Trophoblast cell (in vitro differentiated cells and primary cell): ENCODE results near the gene SIRPD.

Source experiments
- DNase-seq, 2 donors: peaks; one replicate each; pipeline ENCODE4 v3.0.0-alpha.2; 2016
- H2AFZ ChIP-seq: 2 replicates; pipeline ENCODE4 v1.6.1; 2013; ENCODE audit warnings: low read length, moderate library complexity, mild to moderate bottlenecking; ENCODE audit not compliant: insufficient read depth, poor library complexity
- H2AK5ac ChIP-seq: 2 replicates; pipeline ENCODE4 v1.6.1; 2013; ENCODE audit warnings: mild to moderate bottlenecking, low read length
- H2BK120ac ChIP-seq: 2 replicates; pipeline ENCODE4 v1.6.1; 2013; ENCODE audit warnings: low read length, mild to moderate bottlenecking, moderate library complexity; ENCODE audit not compliant: insufficient read depth, poor library complexity
- H2BK12ac ChIP-seq: 2 replicates; pipeline ENCODE4 v1.6.1; 2013; ENCODE audit warnings: mild to moderate bottlenecking, low read length, moderate library complexity
- H2BK5ac ChIP-seq: 2 replicates; pipeline ENCODE4 v1.6.1; 2013; ENCODE audit warnings: low read length, low read depth, moderate library complexity, mild to moderate bottlenecking; ENCODE audit not compliant: poor library complexity
- H3K14ac ChIP-seq: 2 replicates; pipeline ENCODE4 v1.6.1; 2013; ENCODE audit warnings: mild to moderate bottlenecking, low read length
- H3K18ac ChIP-seq: 2 replicates; pipeline ENCODE4 v1.6.1; 2013; ENCODE audit warnings: mild to moderate bottlenecking, low read length
- H3K23ac ChIP-seq: 2 replicates; pipeline ENCODE4 v1.6.1; 2013; ENCODE audit warnings: low read length
- H3K27ac ChIP-seq: 2 replicates; pipeline ENCODE4 v1.5.1; 2013; ENCODE audit warnings: low read depth, mild to moderate bottlenecking, inconsistent platforms, low read length, moderate library complexity
- H3K27me3 ChIP-seq: 2 replicates; pipeline ENCODE4 v1.6.1; 2013; ENCODE audit warnings: inconsistent platforms, mild to moderate bottlenecking, low read length, moderate library complexity; ENCODE audit not compliant: insufficient read depth
- H3K36me3 ChIP-seq, 2 experiments: 1 replicate in 1 of 2; 2 replicates in 1 of 2; pipeline ENCODE4 v1.6.1; 2013; ENCODE audit warnings: low read length in 2 of 2, mild to moderate bottlenecking in 2 of 2, moderate library complexity in 1 of 2; ENCODE audit not compliant: insufficient read depth in 2 of 2, control insufficient read depth in 1 of 2
- H3K4ac ChIP-seq: 2 replicates; pipeline ENCODE4 v1.6.1; 2013; ENCODE audit warnings: low read depth, mild to moderate bottlenecking, low read length, moderate library complexity
- H3K4me1 ChIP-seq, 2 experiments: 1 replicate in 1 of 2; 2 replicates in 1 of 2; pipeline ENCODE4 v1.6.1; 2013; ENCODE audit warnings: low read length in 2 of 2, mild to moderate bottlenecking in 2 of 2, moderate library complexity in 1 of 2; ENCODE audit not compliant: insufficient read depth in 2 of 2, control insufficient read depth in 1 of 2
- H3K4me2 ChIP-seq: 2 replicates; pipeline ENCODE4 v1.6.1; 2013; ENCODE audit warnings: inconsistent platforms, mild to moderate bottlenecking, low read length, moderate library complexity
- H3K4me3 ChIP-seq: 2 replicates; pipeline ENCODE4 v1.5.1; 2013; ENCODE audit warnings: mild to moderate bottlenecking, low read depth, low read length, inconsistent platforms
- H3K79me1 ChIP-seq: one replicate; pipeline ENCODE4 v1.6.1; 2013; ENCODE audit warnings: low read length
- H3K79me2 ChIP-seq: 2 replicates; pipeline ENCODE4 v1.6.1; 2013; ENCODE audit warnings: low read length, mild to moderate bottlenecking; ENCODE audit not compliant: control insufficient read depth, insufficient read depth, poor library complexity
- H3K9ac ChIP-seq: 2 replicates; pipeline ENCODE4 v1.6.1; 2013; ENCODE audit warnings: mild to moderate bottlenecking, low read length
- H3K9me3 ChIP-seq: 2 replicates; pipeline ENCODE4 v1.6.1; 2013; ENCODE audit warnings: low read depth, mild to moderate bottlenecking, control low read depth, inconsistent platforms, low read length; ENCODE audit not compliant: insufficient read depth
- H4K12ac ChIP-seq: 2 replicates; pipeline ENCODE4 v1.6.1; 2013; ENCODE audit warnings: low read depth, mild to moderate bottlenecking, low read length, moderate library complexity
- H4K8ac ChIP-seq: 2 replicates; pipeline ENCODE4 v1.6.1; 2013; ENCODE audit warnings: low read depth, mild to moderate bottlenecking, low read length, moderate library complexity
- H4K91ac ChIP-seq: one replicate; pipeline ENCODE4 v1.6.1; 2013; ENCODE audit warnings: low read depth, mild to moderate bottlenecking, low read length, moderate library complexity
- WGBS: extraction: QIAGEN DNeasy Blood & Tissue Kit; methylation state at CpG from one replicate; pipeline ENCODE4 v1.1.7; 2013; ENCODE audit warnings: missing lambda C conversion rate; ENCODE audit not compliant: insufficient read length, insufficient coverage; ENCODE audit errors: extremely low coverage; 5-methylcytosine and 5-hydroxymethylcytosine counted together

The SIRPD gene

GRCh38 chr20:1493536-1493935 lies 64.0 kb downstream of the SIRPD start:
- no peak overlapping the region for H3K14ac ChIP-seq
- H2AK5ac ChIP-seq: no peak overlapping the region
- H3K9ac ChIP-seq: no peak overlapping the region
- H3K4me3 ChIP-seq: no peak overlapping the region
- no peak overlapping the region for H4K91ac ChIP-seq
- WGBS: no CpG with 5 or more reads among the region's 1 CpG
- no peaks in the 10 kb centered on the region for H3K36me3 ChIP-seq
- no peaks in the 10 kb centered on the region for H3K79me2 ChIP-seq
- H2BK12ac ChIP-seq: no peak overlapping the region
- H3K4ac ChIP-seq: no peak overlapping the region
- DNase-seq: no peak
- H3K4me1 ChIP-seq: no peaks in the 10 kb centered on the region
- H2BK5ac ChIP-seq: no peak overlapping the region
- H2AFZ ChIP-seq: no peak overlapping the region
- no peaks in the 10 kb centered on the region for H3K9me3 ChIP-seq
- H4K12ac ChIP-seq: no peak overlapping the region
- no peak overlapping the region for H3K4me2 ChIP-seq
- H3K79me1 ChIP-seq: no peaks in the 10 kb centered on the region
- no peak overlapping the region for H3K23ac ChIP-seq
- no peak overlapping the region for H3K27ac ChIP-seq
- H3K18ac ChIP-seq: no peak overlapping the region
- H3K27me3 ChIP-seq: no peaks in the 10 kb centered on the region
- no peak overlapping the region for H2BK120ac ChIP-seq
- H4K8ac ChIP-seq: no peak overlapping the region

GRCh38 chr20:1491860-1492642 lies 65.5 kb downstream of the SIRPD start:
- no peak overlapping the region for H3K4ac ChIP-seq
- H3K79me1 ChIP-seq: no peaks in the 10 kb centered on the region
- H3K14ac ChIP-seq: no peak overlapping the region
- no peaks in the 10 kb centered on the region for H3K4me1 ChIP-seq
- H3K18ac ChIP-seq: no peak overlapping the region
- H3K23ac ChIP-seq: peak overlapping the region; percentile 62
- H3K4me3 ChIP-seq: no peak overlapping the region
- H2BK5ac ChIP-seq: no peak overlapping the region
- no peaks in the 10 kb centered on the region for H3K36me3 ChIP-seq
- no peak overlapping the region for H3K9ac ChIP-seq
- no peak for DNase-seq
- H3K79me2 ChIP-seq: no peaks in the 10 kb centered on the region
- H3K27ac ChIP-seq: no peak overlapping the region
- no peak overlapping the region for H4K91ac ChIP-seq
- no peaks in the 10 kb centered on the region for H3K9me3 ChIP-seq
- H4K8ac ChIP-seq: no peak overlapping the region
- no peak overlapping the region for H2BK12ac ChIP-seq
- no peak overlapping the region for H2BK120ac ChIP-seq
- WGBS: no CpG with 5 or more reads among the region's 2 CpGs
- H3K27me3 ChIP-seq: no peaks in the 10 kb centered on the region
- no peak overlapping the region for H2AFZ ChIP-seq
- no peak overlapping the region for H4K12ac ChIP-seq
- H2AK5ac ChIP-seq: no peak overlapping the region
- H3K4me2 ChIP-seq: no peak overlapping the region

GRCh38 chr20:1491281-1491840 lies 66.1 kb downstream of the SIRPD start, which contains the start of gene SIRPB2:
TSS of gene SIRPB2 (minus strand) at chr20:1491420. CDS start at chr20:1491359, 61 bp downstream.
- DNase-seq: peak in 1 of 2 donors; percentile 36
- Histone ChIP-seq H3K79me1 (no peaks in the 10 kb centered on the region), H4K91ac (no peak within 1 kb of the TSS), H3K4me1 (no peaks in the 10 kb centered on the region), H3K36me3 (no peaks in the 10 kb centered on the region), H2BK120ac (no peak within 1 kb of the TSS), H2BK12ac (no peak within 1 kb of the TSS), H3K9ac (no peak within 1 kb of the TSS), H2BK5ac (no peak within 1 kb of the TSS), H3K4me3 (no peak within 1 kb of the TSS), H3K18ac (no peak within 1 kb of the TSS), H3K14ac (no peak within 1 kb of the TSS), H3K27ac (no peak within 1 kb of the TSS), H3K4ac (no peak within 1 kb of the TSS), H2AFZ (no peak within 1 kb of the TSS), H3K79me2 (no peaks in the 10 kb centered on the region), H4K12ac (no peak within 1 kb of the TSS), H4K8ac (no peak within 1 kb of the TSS), H3K4me2 (no peak within 1 kb of the TSS), H2AK5ac (no peak within 1 kb of the TSS), H3K23ac (peak within 1 kb of the TSS; percentile 62), H3K27me3 (no peaks in the 10 kb centered on the region), H3K9me3 (no peaks in the 10 kb centered on the region)
- WGBS: no CpG with 5 or more reads among the region's 11 CpGs

- Histone ChIP-seq H3K9me3 (no peaks in the 10 kb centered on the region), H4K91ac (no peak overlapping the region), H4K8ac (no peak overlapping the region), H3K9ac (no peak overlapping the region), H3K36me3 (no peaks in the 10 kb centered on the region), H3K4me3 (no peak overlapping the region), H3K27ac (no peak overlapping the region), H2BK12ac (no peak overlapping the region), H3K23ac (no peak overlapping the region), H3K14ac (no peak overlapping the region), H2AK5ac (no peak overlapping the region), H3K27me3 (no peaks in the 10 kb centered on the region), H3K4me1 (no peaks in the 10 kb centered on the region), H4K12ac (no peak overlapping the region), H3K4me2 (no peak overlapping the region), H3K18ac (no peak overlapping the region), H3K4ac (no peak overlapping the region), H2AFZ (no peak overlapping the region), H2BK120ac (no peak overlapping the region), H3K79me1 (no peaks in the 10 kb centered on the region), H2BK5ac (no peak overlapping the region), H3K79me2 (no peaks in the 10 kb centered on the region)
- no CpG with 5 or more reads among the region's 9 CpGs for WGBS
- DNase-seq: no peak
Observed at GRCh38 chr20:1490643-1491195, 66.8 kb downstream of the SIRPD start.
